Tibial nerve (tissue), 4 donors: ENCODE data around the gene PIR. TPM values are rescaled to one million over a fixed set of nuclear protein-coding genes. Genes with fewer than 3 reads are reported as not detected.

Experiments used
- DNase-seq, 2 donors: peaks; one replicate each; pipeline ENCODE4 v3.0.0-alpha.2; 2019; ENCODE audit warnings: low spot score in 2 of 2
- H3K27ac ChIP-seq, 4 donors: fragments of 200-600 bp; sonication (generic) in 3 of 4; one replicate each; pipeline ENCODE4 v1.5.1; 2017 to 2019; ENCODE audit warnings: mild to moderate bottlenecking in 1 of 4
- H3K27me3 ChIP-seq, 2 donors: fragments of 200-600 bp; sonication (generic) in 1 of 2; one replicate each; pipeline versions ENCODE4 v1.5.1 to v1.6.0; 2017 to 2019
- H3K36me3 ChIP-seq, 3 donors: fragments of 200-600 bp; sonication (generic); one replicate each; pipeline ENCODE4 v1.5.1; 2018 to 2019
- H3K4me1 ChIP-seq, 4 donors: fragments of 200-600 bp; sonication (generic) in 3 of 4; one replicate each; pipeline ENCODE4 v1.5.1; 2017 to 2019
- H3K4me3 ChIP-seq, 4 donors: fragments of 200-600 bp; sonication (generic) in 3 of 4; one replicate each; pipeline ENCODE4 v1.5.1; 2017 to 2019; ENCODE audit warnings: mild to moderate bottlenecking in 1 of 4, moderate library complexity in 1 of 4
- H3K9me3 ChIP-seq, 4 donors: fragments of 200-600 bp; sonication (generic) in 3 of 4; one replicate each; pipeline ENCODE4 v1.5.1; 2017 to 2019
- CTCF ChIP-seq, 5 experiments: fragments of 200-600 bp in 3 of 5; fragments of 450-650 bp in 2 of 5; sonication (generic) in 3 of 5; IDR thresholded peaks; one replicate each; pipeline ENCODE4 v1.5.1; 2016 to 2019; ENCODE audit warnings: antibody characterized with exemption in 5 of 5, mild to moderate bottlenecking in 3 of 5, moderate library complexity in 2 of 5
- EP300 ChIP-seq, 2 donors: sonication (generic); formaldehyde crosslinking; IDR thresholded peaks; one replicate each; pipeline ENCODE4 v1.6.1; 2017; ENCODE audit warnings: antibody characterized with exemption in 2 of 2, mild to moderate bottlenecking in 1 of 2
- POLR2A ChIP-seq, 2 donors: fragments of 450-650 bp; IDR thresholded peaks; one replicate each; pipeline ENCODE4 v1.6.1; 2017; ENCODE audit warnings: antibody characterized with exemption in 2 of 2, mild to moderate bottlenecking in 2 of 2, moderate library complexity in 2 of 2
- WGBS, 2 donors: methylation state at CpG; one replicate each; pipeline ENCODE4 v1.1.5; 2018; 5-methylcytosine and 5-hydroxymethylcytosine counted together
- total RNA-seq, 4 donors: library from RNA; depleted of rRNA; stranded (reverse); fragments of >200 nt; gene quantifications; one replicate each; pipeline ENCODE4 v1.1.0, GENCODE V29; 2016

PIR gene
- total RNA-seq, 4 donors from 2014 or later, result 10.6 to 27.6 (median 23.4) TPM

GRCh38 chrX:15523088-15523487, 30.0 kb upstream of the PIR start:
- no peak for DNase-seq
- Histone ChIP-seq H3K4me1 (no peaks in the 10 kb centered on the region), H3K27ac (no peak overlapping the region), H3K27me3 (no peaks in the 10 kb centered on the region), H3K4me3 (no peak overlapping the region), H3K9me3 (no peaks in the 10 kb centered on the region), H3K36me3 (no peaks in the 10 kb centered on the region)
- TF ChIP-seq EP300 (IDR thresholded peaks at IDR 0.05), result no peak
- no peak for TF ChIP-seq POLR2A (IDR thresholded peaks at IDR 0.05)
- no peak for TF ChIP-seq CTCF (IDR thresholded peaks at IDR 0.05)

- Histone ChIP-seq H3K4me3 (no peak overlapping the region), H3K4me1 (no peaks in the 10 kb centered on the region), H3K36me3 (no peaks in the 10 kb centered on the region), H3K9me3 (no peaks in the 10 kb centered on the region), H3K27me3 (no peaks in the 10 kb centered on the region), H3K27ac (no peak overlapping the region)
- 84 to 93% methylated on average over 3 of the region's 3 CpGs for WGBS, 2 donors
- no peak for TF ChIP-seq EP300 (IDR thresholded peaks at IDR 0.05)
- TF ChIP-seq POLR2A (IDR thresholded peaks at IDR 0.05), result no peak
- TF ChIP-seq CTCF (IDR thresholded peaks at IDR 0.05), result no peak
- no peak for DNase-seq
Observed at GRCh38 chrX:15522464-15522863, 29.3 kb upstream of the PIR start.

GRCh38 chrX:15515931-15516330, 22.8 kb upstream of the PIR start:
- WGBS, 2 donors, result 40 to 64% methylated on average over 2 to 6 of the region's 6 CpGs
- no peak for DNase-seq
- H3K9me3 ChIP-seq, result no peaks in the 10 kb centered on the region

GRCh38 chrX:15514279-15514678, 21.1 kb upstream of the PIR start:
- no peak for TF ChIP-seq POLR2A (IDR thresholded peaks at IDR 0.05)
- TF ChIP-seq CTCF (IDR thresholded peaks at IDR 0.05), result no peak
- no peak for TF ChIP-seq EP300 (IDR thresholded peaks at IDR 0.05)
- Histone ChIP-seq H3K36me3 (no peaks in the 10 kb centered on the region), H3K4me3 (no peak overlapping the region), H3K4me1 (no peaks in the 10 kb centered on the region), H3K27me3 (no peaks in the 10 kb centered on the region), H3K9me3 (no peaks in the 10 kb centered on the region), H3K27ac (no peak overlapping the region)
- 63 to 89% methylated on average over 1 of the region's 1 CpG for WGBS, 2 donors
- no peak for DNase-seq

More at GRCh38 chrX:15515931-15516330, 22.8 kb upstream of the PIR start:
- H3K4me3 ChIP-seq, result no peak overlapping the region
- no peaks in the 10 kb centered on the region for H3K27me3 ChIP-seq
- H3K36me3 ChIP-seq, result no peaks in the 10 kb centered on the region
- no peak overlapping the region for H3K27ac ChIP-seq
- no peaks in the 10 kb centered on the region for H3K4me1 ChIP-seq
- no peak for TF ChIP-seq POLR2A (IDR thresholded peaks at IDR 0.05)
- no peak for TF ChIP-seq CTCF (IDR thresholded peaks at IDR 0.05)
- no peak for TF ChIP-seq EP300 (IDR thresholded peaks at IDR 0.05)

- no peaks in the 10 kb centered on the region for H3K9me3 ChIP-seq
- TF ChIP-seq EP300 (IDR thresholded peaks at IDR 0.05), result no peak
- TF ChIP-seq POLR2A (IDR thresholded peaks at IDR 0.05), result no peak
- no peak for TF ChIP-seq CTCF (IDR thresholded peaks at IDR 0.05)
- WGBS, 2 donors, result 69 to 83% methylated on average over 4 of the region's 4 CpGs
- no peaks in the 10 kb centered on the region for H3K27me3 ChIP-seq
- H3K36me3 ChIP-seq, result no peaks in the 10 kb centered on the region
- H3K4me3 ChIP-seq, result no peak overlapping the region
- no peaks in the 10 kb centered on the region for H3K4me1 ChIP-seq
- no peak overlapping the region for H3K27ac ChIP-seq
- DNase-seq, result no peak
Observed at GRCh38 chrX:15512401-15512965, 19.4 kb upstream of the PIR start.
